ENCODE measurements around the gene TMEM121. TPM values are rescaled to one million over a fixed set of nuclear protein-coding genes. Genes with fewer than 3 reads are reported as not detected.

Gene TMEM121
- total and polyA plus RNA-seq, 11 donors: 1.0 to 4.4 (median 1.9) TPM

GRCh38 chr14:105487449-105487985 is 38.9 kb upstream of the TMEM121 start:
- H3K4me1 ChIP-seq: peaks cover 25 to 93% (median 79%) of the 10 kb centered on the region in 12 donors
- no peaks in the 10 kb centered on the region for H3K9me3 ChIP-seq
- H3K4me3 ChIP-seq: peak overlapping the region; percentile 45 to 85 (median 70)
- intact Hi-C loops (cut with DNase I): loop anchor here in 5 of 10 donors (5.0 to 10.0 kb wide), 3 partner anchors 40 to 115 kb away; partner anchors contain the start of gene MTA1 (in 1 of the 5)
- 10 to 23% (median 18%) methylated on average over 21 to 48 of the region's 48 CpGs for WGBS, 4 donors
- no peaks in the 10 kb centered on the region for H3K27me3 ChIP-seq
- ATAC-seq: no peak
- peak overlapping the region; percentile 82 to 100 (median 96) for H3K27ac ChIP-seq
- H3K36me3 ChIP-seq: peaks cover 0 to 7% (median 0%) of the 10 kb centered on the region in 9 donors
- DNase-seq: peak in 4 of 5 donors; percentile 68 to 85 (median 72)
- no peak for TF ChIP-seq CTCF (IDR thresholded peaks at IDR 0.05)
- no peak for TF ChIP-seq POLR2A (IDR thresholded peaks at IDR 0.05)

GRCh38 chr14:105487986-105488777 is 38.2 kb upstream of the TMEM121 start:
- peak overlapping the region; percentile 82 to 100 (median 96) for H3K27ac ChIP-seq
- no peaks in the 10 kb centered on the region for H3K9me3 ChIP-seq
- DNase-seq (peak in 3 of 5 donors; percentile 26 to 62 (median 34)), ATAC-seq (no peak)
- H3K4me3 ChIP-seq: peak overlapping the region; percentile 45 to 85 (median 70)
- H3K27me3 ChIP-seq: no peaks in the 10 kb centered on the region
- H3K36me3 ChIP-seq: peaks cover 0 to 9% (median 0%) of the 10 kb centered on the region in 9 donors
- intact Hi-C loops (cut with DNase I): loop anchor here in 9 of 10 donors (2.0 to 10.0 kb wide), 6 partner anchors 13 to 117 kb away; partner anchors contain the start of genes CRIP2 (in 2 of the 9) and MTA1 (in 1 of the 9)
- 67 to 74% (median 68%) methylated on average over 17 to 26 of the region's 26 CpGs for WGBS, 4 donors
- peaks cover 18 to 88% (median 73%) of the 10 kb centered on the region in 12 donors for H3K4me1 ChIP-seq
- no peak for TF ChIP-seq POLR2A (IDR thresholded peaks at IDR 0.05)
- peak in 1 of 12 donors; percentile 4 for TF ChIP-seq CTCF (IDR thresholded peaks at IDR 0.05)

- intact Hi-C loops (cut with DNase I): loop anchor here in 9 of 10 donors (1.0 to 10.0 kb wide), 7 partner anchors 14 to 118 kb away; partner anchors contain the start of genes CRIP2 (in 2 of the 9) and MTA1 (in 1 of the 9)
- peaks cover 14 to 80% (median 66%) of the 10 kb centered on the region in 12 donors for H3K4me1 ChIP-seq
- no peaks in the 10 kb centered on the region for H3K9me3 ChIP-seq
- H3K27ac ChIP-seq: peak overlapping the region in 11 of 12 donors; percentile 92 to 100 (median 96)
- H3K27me3 ChIP-seq: no peaks in the 10 kb centered on the region
- DNase-seq: peak in 3 of 5 donors; percentile 20 to 65 (median 52)
- TF ChIP-seq CTCF (IDR thresholded peaks at IDR 0.05) (no peak), POLR2A (IDR thresholded peaks at IDR 0.05) (no peak)
- ATAC-seq: no peak
- H3K36me3 ChIP-seq: peaks cover 0 to 9% (median 0%) of the 10 kb centered on the region in 9 donors
- peak overlapping the region in 10 of 12 donors; percentile 7 to 85 (median 72) for H3K4me3 ChIP-seq
- WGBS, 4 donors: 45 to 73% (median 57%) methylated on average over 10 to 20 of the region's 20 CpGs
Observed at GRCh38 chr14:105488781-105489541, 37.4 kb upstream of the TMEM121 start.

Data from heart left ventricle (tissue), 16 donors.